ENCODE results near the gene TRPT1. TPM values are rescaled to one million over a fixed set of nuclear protein-coding genes. Genes with fewer than 3 reads are reported as not detected.

The TRPT1 gene
- total and polyA plus RNA-seq, 9 of the 15 experiments (the other 6 are each of a cell fraction or from before 2014, with no cell fraction given): 4.6 to 41.7 (median 23.1) TPM

GRCh38 chr11:64207256-64208085 is 18.5 kb downstream of the TRPT1 start (continued):
- TF ChIP-seq MGA (IDR thresholded peaks at IDR 0.05) (no peak), ZNF311 (CRISPR knock-in tag; IDR thresholded peaks at IDR 0.05) (peak; percentile 53; the same call in 1 of the 2 replicates), MTF1 (CRISPR knock-in tag; IDR thresholded peaks at IDR 0.05; ENCODE audit: borderline replicate concordance) (no peak), IFI16 (CRISPR knock-in tag; IDR thresholded peaks at IDR 0.05) (no peak), VEZF1 (CRISPR knock-in tag; IDR thresholded peaks at IDR 0.05) (peak; percentile 93), CC2D1A (IDR thresholded peaks at IDR 0.05) (peak; percentile 9; the same call in 1 of the 2 replicates), ZNF146 (CRISPR knock-in tag; IDR thresholded peaks at IDR 0.05; ENCODE audit: unreplicated experiment) (no peak), ZBTB5 (IDR thresholded peaks at IDR 0.05) (no peak), PKNOX1 (IDR thresholded peaks at IDR 0.05) (peak; percentile 81), XRCC3 (IDR thresholded peaks at IDR 0.05) (no peak)
